ENCODE results near the gene GATC. TPM values are rescaled to one million over a fixed set of nuclear protein-coding genes. Genes with fewer than 3 reads are reported as not detected.

The GATC gene
- total and polyA plus RNA-seq, 2 of the 4 experiments (the other 2 are of a cell fraction): 8.7 to 16.5 TPM

DNA sequence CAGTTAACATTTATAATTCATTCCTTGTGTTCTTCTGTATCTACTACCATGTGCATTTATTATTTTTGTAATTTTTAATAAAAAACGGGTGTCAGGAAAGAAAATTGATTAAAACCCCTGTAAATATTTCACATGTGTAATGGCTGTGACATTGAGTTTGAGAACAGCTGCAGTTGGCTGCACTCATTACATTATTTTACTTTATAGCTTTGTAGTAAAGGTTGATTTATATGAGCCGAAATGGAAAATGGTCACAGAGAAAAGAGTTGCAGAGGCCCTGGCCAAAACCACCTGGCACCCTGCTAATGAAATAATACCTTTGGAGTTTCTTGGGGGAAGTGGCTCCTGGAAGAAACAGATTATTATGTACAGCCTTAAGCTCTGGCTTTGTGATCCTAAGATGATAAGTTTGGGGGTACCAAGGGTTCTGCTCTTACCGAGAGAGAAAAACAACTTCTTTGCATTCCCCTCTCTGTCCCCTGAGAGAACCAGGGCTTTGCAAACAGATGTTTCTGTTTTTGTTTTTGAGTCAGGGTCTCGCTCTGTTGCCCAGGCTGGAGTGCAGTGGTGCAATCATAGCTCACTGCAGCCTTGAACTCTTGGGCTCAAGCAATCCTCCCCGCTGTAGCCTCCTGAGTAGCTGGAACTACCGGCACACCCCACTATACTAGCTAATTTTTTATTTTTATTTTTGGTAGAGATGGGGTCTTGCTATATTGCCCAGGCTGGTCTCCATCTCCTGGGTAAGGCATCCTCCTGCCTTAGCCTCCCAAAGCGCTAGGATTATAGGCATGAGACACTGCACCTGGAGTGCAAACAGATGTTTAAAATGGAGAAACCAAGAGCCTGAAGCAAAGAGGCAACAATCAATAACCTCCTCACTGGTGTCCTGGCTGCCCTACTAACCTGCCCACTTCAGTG lies 40.0 kb downstream of the GATC start:
- Histone ChIP-seq H3K56ac (ENCODE audit: extremely low read depth, insufficient read depth, low read length) (no peak overlapping the region), H2BK15ac (ENCODE audit: low read depth, low read length) (no peak overlapping the region), H2BK5ac (ENCODE audit: low read depth, low read length, poor library complexity, severe bottlenecking) (no peak overlapping the region), H3K79me1 (ENCODE audit: low read depth in 1 of 2, low read length in 2 of 2) (peaks cover 14 to 25% of the 10 kb centered on the region in 2 experiments), H4K8ac (ENCODE audit: low read depth in 2 of 2, low read length in 2 of 2) (no peak overlapping the region), H3K18ac (ENCODE audit: low read depth, low read length) (no peak overlapping the region), H3K9me3 (ENCODE audit: control insufficient read depth, insufficient read depth, low read length) (no peaks in the 10 kb centered on the region), H2BK120ac (ENCODE audit: low read depth, low read length) (no peak overlapping the region), H3K4me2 (ENCODE audit: low read depth, low read length) (no peak overlapping the region), H3K23ac (ENCODE audit: low read depth, low read length) (no peak overlapping the region), H3K27me3 (ENCODE audit: control insufficient read depth, insufficient read depth, low read length) (no peaks in the 10 kb centered on the region), H2BK20ac (ENCODE audit: low read depth, low read length) (no peak overlapping the region), H3K9me1 (ENCODE audit: insufficient read depth, low read length) (peaks cover 4% of the 10 kb centered on the region; the same call in 1 of the 2 replicates), H2AFZ (replicated peaks; ENCODE audit: low read length, poor library complexity) (no peak overlapping the region), H4K91ac (ENCODE audit: insufficient read depth, low read depth, low read length) (no peak overlapping the region), H4K20me1 (ENCODE audit: insufficient read depth, low read length) (no peaks in the 10 kb centered on the region), H3K14ac (replicated peaks; ENCODE audit: low read depth, low read length) (no peak overlapping the region), H2AK9ac (replicated peaks; ENCODE audit: low read depth, low read length, poor library complexity) (no peak overlapping the region), H3K4me1 (ENCODE audit: control insufficient read depth, insufficient read depth, low read length) (no peaks in the 10 kb centered on the region), H3K27ac (ENCODE audit: insufficient read depth, low read length) (no peak overlapping the region), H4K5ac (ENCODE audit: low read depth, low read length) (no peak overlapping the region), H3K36me3 (ENCODE audit: control insufficient read depth, insufficient read depth, low read length) (peaks cover 10% of the 10 kb centered on the region), H3K9ac (ENCODE audit: low read depth, low read length) (no peak overlapping the region), H3K4me3 (ENCODE audit: insufficient read depth, low read depth, low read length) (no peak overlapping the region), H2AK5ac (ENCODE audit: low read depth, low read length) (no peak overlapping the region), H3K4ac (ENCODE audit: low read depth, low read length) (no peak overlapping the region)
- ChIA-PET POLR2A (ENCODE audit: unreplicated experiment) (no interaction called here), CTCF (no interaction called here)
- no TSS peak for BruUV-seq (replicated peaks)
- ATAC-seq (ENCODE audit: low read depth) (no peak), DNase-seq (no peak)
- dilution Hi-C loops (cut with HindIII; ENCODE audit: low sequenced_read_pairs, unreplicated experiment): no loop called here
- no CpG with 5 or more reads among the region's 7 CpGs for WGBS, 2 experiments (ENCODE audit: extremely low coverage in 2 of 2, insufficient read length in 1 of 2)
- intact Hi-C loops (cut with micrococcal nuclease): no loop called here
- in situ Hi-C loops (cut with MboI; ENCODE audit: low sequenced_read_pairs): no loop called here
- TF ChIP-seq RFX5 (IDR thresholded peaks at IDR 0.05; ENCODE audit: low read depth, low read length) (no peak), RCOR1 (IDR thresholded peaks at IDR 0.05; ENCODE audit: insufficient replicate concordance, low read length) (no peak), POLR2A (IDR thresholded peaks at IDR 0.05; ENCODE audit: low read depth, low read length) (no peak), BHLHE40 (IDR thresholded peaks at IDR 0.05; ENCODE audit: low read depth, low read length) (no peak), MAZ (IDR thresholded peaks at IDR 0.05; ENCODE audit: borderline replicate concordance, low read depth, low read length) (no peak), CEBPB (IDR thresholded peaks at IDR 0.05; ENCODE audit: low read depth, low read length) (no peak), MXI1 (IDR thresholded peaks at IDR 0.05; ENCODE audit: borderline replicate concordance, low read depth, low read length) (no peak), RAD21 (IDR thresholded peaks at IDR 0.05; ENCODE audit: low read length) (no peak), CHD1 (IDR thresholded peaks at IDR 0.05; ENCODE audit: low read depth, low read length) (no peak), SMC3 (IDR thresholded peaks at IDR 0.05; ENCODE audit: low read depth, low read length) (no peak), FOS (IDR thresholded peaks at IDR 0.05; ENCODE audit: low read depth, low read length) (no peak), MAFK (IDR thresholded peaks at IDR 0.05; ENCODE audit: low read depth, low read length) (no peak), ELK1 (IDR thresholded peaks at IDR 0.05; ENCODE audit: borderline replicate concordance, low read depth, low read length) (no peak), NFE2L2 (IDR thresholded peaks at IDR 0.05; ENCODE audit: low read depth, low read length) (no peak)
- TF ChIP-seq, protein P1, sequence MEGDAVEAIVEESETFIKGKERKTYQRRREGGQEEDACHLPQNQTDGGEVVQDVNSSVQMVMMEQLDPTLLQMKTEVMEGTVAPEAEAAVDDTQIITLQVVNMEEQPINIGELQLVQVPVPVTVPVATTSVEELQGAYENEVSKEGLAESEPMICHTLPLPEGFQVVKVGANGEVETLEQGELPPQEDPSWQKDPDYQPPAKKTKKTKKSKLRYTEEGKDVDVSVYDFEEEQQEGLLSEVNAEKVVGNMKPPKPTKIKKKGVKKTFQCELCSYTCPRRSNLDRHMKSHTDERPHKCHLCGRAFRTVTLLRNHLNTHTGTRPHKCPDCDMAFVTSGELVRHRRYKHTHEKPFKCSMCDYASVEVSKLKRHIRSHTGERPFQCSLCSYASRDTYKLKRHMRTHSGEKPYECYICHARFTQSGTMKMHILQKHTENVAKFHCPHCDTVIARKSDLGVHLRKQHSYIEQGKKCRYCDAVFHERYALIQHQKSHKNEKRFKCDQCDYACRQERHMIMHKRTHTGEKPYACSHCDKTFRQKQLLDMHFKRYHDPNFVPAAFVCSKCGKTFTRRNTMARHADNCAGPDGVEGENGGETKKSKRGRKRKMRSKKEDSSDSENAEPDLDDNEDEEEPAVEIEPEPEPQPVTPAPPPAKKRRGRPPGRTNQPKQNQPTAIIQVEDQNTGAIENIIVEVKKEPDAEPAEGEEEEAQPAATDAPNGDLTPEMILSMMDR (conservative IDR thresholded peaks at IDR 0.05; ENCODE audit: low read depth, low read length): no peak
